ENCODE results near the gene MR1. TPM values are rescaled to one million over a fixed set of nuclear protein-coding genes. Genes with fewer than 3 reads are reported as not detected.

Gene MR1
- total RNA-seq, 1 donor from 2014 or later = 1.2 TPM

- FAIRE-seq (no peak), DNase-seq (ENCODE audit: low read depth) (no peak)
- no peak for TF ChIP-seq CTCF (IDR thresholded peaks at IDR 0.05; ENCODE audit: insufficient read depth, low read depth, low read length)
- TF ChIP-seq EZH2 (IDR thresholded peaks at IDR 0.05; ENCODE audit: insufficient read depth, low read length) = no peak
- Histone ChIP-seq H3K27ac (ENCODE audit: low read depth, low read length) (no peak overlapping the region), H3K27me3 (ENCODE audit: insufficient read depth, low read length) (no peaks in the 10 kb centered on the region), H3K36me3 (ENCODE audit: insufficient read depth, low read length) (no peaks in the 10 kb centered on the region), H3K79me2 (ENCODE audit: insufficient read depth, low read length) (peaks cover 88% of the 10 kb centered on the region), H4K20me1 (ENCODE audit: insufficient read depth, low read length) (peaks cover 88% of the 10 kb centered on the region), H3K4me1 (ENCODE audit: insufficient read depth, low read length) (peaks cover 9% of the 10 kb centered on the region), H2AFZ (ENCODE audit: low read depth, low read length) (no peak overlapping the region), H3K9me3 (ENCODE audit: insufficient read depth, low read depth, low read length) (no peaks in the 10 kb centered on the region), H3K9ac (ENCODE audit: low read length) (no peak overlapping the region), H3K4me2 (ENCODE audit: low read length) (no peak overlapping the region), H3K4me3 (ENCODE audit: insufficient read depth, low read depth, low read length) (no peak overlapping the region)
- Mint-ChIP-seq H3K4me3 (ENCODE audit: unreplicated experiment) (no peak overlapping the region), H3K36me3 (ENCODE audit: low read depth, unreplicated experiment) (no peaks in the 10 kb centered on the region), H3K27ac (ENCODE audit: unreplicated experiment) (no peak overlapping the region), H3K27me3 (ENCODE audit: low read depth, unreplicated experiment) (no peaks in the 10 kb centered on the region), H3K9me3 (ENCODE audit: unreplicated experiment) (no peaks in the 10 kb centered on the region), H3K4me1 (ENCODE audit: low read depth, unreplicated experiment) (peaks cover 32% of the 10 kb centered on the region)
Measured at GRCh38 chr1:181014477-181015250, 19.1 kb upstream of the MR1 start.

DNA sequence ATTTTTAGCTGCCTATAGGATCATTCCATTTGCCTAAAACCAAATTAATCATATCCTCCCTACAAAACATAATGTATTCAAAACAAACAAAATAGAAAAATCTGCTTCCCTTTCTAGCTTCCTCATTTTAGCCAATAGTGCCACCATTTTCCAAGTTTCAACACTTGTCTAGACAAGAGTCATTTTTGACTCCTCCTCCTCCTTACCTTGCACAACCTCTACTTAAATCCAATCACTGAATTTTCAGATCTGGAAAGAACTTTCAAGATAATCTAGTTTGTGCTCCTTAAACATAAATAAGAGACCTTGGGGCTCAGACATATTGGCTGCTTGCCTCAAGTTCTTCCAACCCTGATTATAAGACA, 18.6 kb upstream of the MR1 start:
- peaks cover 90% of the 10 kb centered on the region for H4K20me1 ChIP-seq (ENCODE audit: insufficient read depth, low read length)

More for the DNA sequence above, 18.6 kb upstream of the MR1 start:
- no peak for DNase-seq (ENCODE audit: low read depth)
- TF ChIP-seq EZH2 (IDR thresholded peaks at IDR 0.05; ENCODE audit: insufficient read depth, low read length) (no peak), CTCF (IDR thresholded peaks at IDR 0.05; ENCODE audit: insufficient read depth, low read depth, low read length) (no peak)
- Histone ChIP-seq H3K27ac (ENCODE audit: low read depth, low read length) (no peak overlapping the region), H3K9ac (ENCODE audit: low read length) (no peak overlapping the region), H2AFZ (ENCODE audit: low read depth, low read length) (no peak overlapping the region), H3K27me3 (ENCODE audit: insufficient read depth, low read length) (no peaks in the 10 kb centered on the region), H3K4me2 (ENCODE audit: low read length) (no peak overlapping the region), H3K79me2 (ENCODE audit: insufficient read depth, low read length) (peaks cover 88% of the 10 kb centered on the region), H3K4me3 (ENCODE audit: insufficient read depth, low read depth, low read length) (no peak overlapping the region), H3K4me1 (ENCODE audit: insufficient read depth, low read length) (peaks cover 9% of the 10 kb centered on the region), H3K9me3 (ENCODE audit: insufficient read depth, low read depth, low read length) (no peaks in the 10 kb centered on the region), H3K36me3 (ENCODE audit: insufficient read depth, low read length) (no peaks in the 10 kb centered on the region)
- no peaks in the 10 kb centered on the region for H3K36me3 Mint-ChIP-seq (ENCODE audit: low read depth, unreplicated experiment)
- FAIRE-seq = no peak
- H3K27ac Mint-ChIP-seq (ENCODE audit: unreplicated experiment) = no peak overlapping the region
- no peaks in the 10 kb centered on the region for H3K27me3 Mint-ChIP-seq (ENCODE audit: low read depth, unreplicated experiment)
- H3K4me1 Mint-ChIP-seq (ENCODE audit: low read depth, unreplicated experiment) = peaks cover 28% of the 10 kb centered on the region
- no peaks in the 10 kb centered on the region for H3K9me3 Mint-ChIP-seq (ENCODE audit: unreplicated experiment)
- no peak overlapping the region for H3K4me3 Mint-ChIP-seq (ENCODE audit: unreplicated experiment)
